ENCODE measurements around the gene PSEN1. TPM values are rescaled to one million over a fixed set of nuclear protein-coding genes. Genes with fewer than 3 reads are reported as not detected.

PSEN1 gene
- total and polyA plus RNA-seq, 2 of the 8 experiments (the other 6 are each of a cell fraction or from before 2014, with no cell fraction given): 10.1 to 38.7 TPM

- Histone ChIP-seq H3K4me2 (ENCODE audit: insufficient read depth in 1 of 2, low read depth in 2 of 2, low read length in 2 of 2) (no peak overlapping the region), H3K79me2 (ENCODE audit: control insufficient read depth in 1 of 2, insufficient read depth in 2 of 2, low read length in 2 of 2) (no peaks in the 10 kb centered on the region; a peak in 1 of 4 replicates), H2AK5ac (ENCODE audit: low read depth, low read length) (no peak overlapping the region), H3K4me1 (replicated peaks in 1 of 4; ENCODE audit: control insufficient read depth in 3 of 4, insufficient read depth in 4 of 4, low read length in 3 of 4) (no peaks in the 10 kb centered on the region), H4K8ac (ENCODE audit: extremely low read depth, insufficient read depth, low read length) (no peak overlapping the region), H4K91ac (replicated peaks; ENCODE audit: insufficient read length, low read length) (no peak overlapping the region), H4K5ac (ENCODE audit: insufficient read length, low read depth, low read length) (no peak overlapping the region), H3K4ac (replicated peaks; ENCODE audit: insufficient read length, low read depth, low read length) (no peak overlapping the region), H3K9me3 (ENCODE audit: insufficient read depth in 2 of 2, low read depth in 1 of 2, low read length in 1 of 2) (no peaks in the 10 kb centered on the region), H3K27me3 (replicated peaks in 1 of 4; ENCODE audit: control insufficient read depth in 3 of 4, extremely low read depth in 1 of 4, insufficient read depth in 3 of 4, low read length in 3 of 4) (no peaks in the 10 kb centered on the region), H3K14ac (ENCODE audit: insufficient read length) (no peak overlapping the region), H2BK12ac (ENCODE audit: low read depth, low read length) (no peak overlapping the region), H3K27ac (ENCODE audit: low read depth, low read length) (no peak overlapping the region), H3K23me2 (ENCODE audit: low read depth, low read length) (no peaks in the 10 kb centered on the region), H3K18ac (ENCODE audit: extremely low read depth, low read length) (no peak overlapping the region), H2BK5ac (ENCODE audit: low read depth, low read length) (no peak overlapping the region), H3K56ac (replicated peaks; ENCODE audit: insufficient read length, low read depth, low read length) (no peak overlapping the region), H3K4me3 (ENCODE audit: extremely low read depth in 1 of 4, insufficient read depth in 2 of 4, low read depth in 3 of 4, low read length in 4 of 4) (no peak overlapping the region), H2AFZ (ENCODE audit: low read length) (no peak overlapping the region), H2BK15ac (ENCODE audit: low read length) (no peak overlapping the region), H3K9ac (replicated peaks in 1 of 4; ENCODE audit: extremely low read depth in 1 of 4, low read depth in 3 of 4, low read length in 3 of 4) (no peak overlapping the region), H3K79me1 (ENCODE audit: low read depth, low read length) (no peaks in the 10 kb centered on the region), H3K36me3 (ENCODE audit: control insufficient read depth in 2 of 4, insufficient read depth in 4 of 4, low read length in 3 of 4) (peaks cover 34 to 98% (median 67%) of the 10 kb centered on the region in 4 experiments), H2BK20ac (ENCODE audit: low read length) (no peak overlapping the region), H2BK120ac (replicated peaks; ENCODE audit: low read depth, low read length) (no peak overlapping the region), H3K23ac (ENCODE audit: insufficient read length) (no peak overlapping the region), H4K20me1 (replicated peaks in 1 of 2; ENCODE audit: control insufficient read depth in 1 of 2, insufficient read depth in 2 of 2, low read length in 2 of 2) (peaks cover 2% of the 10 kb centered on the region in 2 experiments)
- WGBS, 2 experiments (ENCODE audit: extremely low coverage in 1 of 2, insufficient coverage in 1 of 2, insufficient read length in 1 of 2, insufficient replicate concordance in 2 of 2, low coverage in 1 of 2, low lambda C conversion rate in 2 of 2, missing lambda C conversion rate in 1 of 2): 89 to 99% methylated on average over 13 to 16 of the region's 16 CpGs
- ChIA-PET CTCF (ENCODE audit: partially characterized antibody) (no interaction called here), POLR2A (ENCODE audit: partially characterized antibody) (interaction anchor here (1.9 kb wide), 1 partner anchor 10 kb away, joined by 6 read pairs; no protein-coding TSS in a partner anchor)
- FAIRE-seq: no peak
- no peak for TF ChIP-seq CHD2 (IDR thresholded peaks at IDR 0.05; ENCODE audit: low read length)
- TF ChIP-seq ZNF274 (IDR thresholded peaks at IDR 0.05; ENCODE audit: borderline replicate concordance, extremely low read depth, low read length): no peak
- no peak for TF ChIP-seq KDM1A (IDR thresholded peaks at IDR 0.05; ENCODE audit: borderline replicate concordance, low read length)
- no peak for TF ChIP-seq FOSL1 (IDR thresholded peaks at IDR 0.05; ENCODE audit: insufficient read depth, low read depth, low read length)
- TF ChIP-seq GTF2F1 (IDR thresholded peaks at IDR 0.05; ENCODE audit: borderline replicate concordance, low read depth, low read length): no peak
- TF ChIP-seq RAD21 (IDR thresholded peaks at IDR 0.05 in 1 of 2, conservative IDR thresholded peaks at IDR 0.05 in 1 of 2; ENCODE audit: low read depth in 2 of 2, low read length in 2 of 2): no peak
- DNase-seq (ENCODE audit: low read depth in 1 of 2, low spot score in 2 of 2): no peak
Observed at GRCh38 chr14:73105727-73106126, 30.6 kb upstream of the PSEN1 start.

Measured in H1 (cell line).